NCI-H774 (cell line): Measurements from ENCODE around the gene FAM187B.
"Not testable (repeated sequence)": the region's sequence is repeated elsewhere in the genome, so short reads cannot be mapped to it uniquely, and the experiment has no call there.

ENCODE experiments used
- DNase-seq: peaks from one replicate; lab custom pipeline; 2025; lab: John Stamatoyannopoulos, UW

Gene FAM187B

DNA sequence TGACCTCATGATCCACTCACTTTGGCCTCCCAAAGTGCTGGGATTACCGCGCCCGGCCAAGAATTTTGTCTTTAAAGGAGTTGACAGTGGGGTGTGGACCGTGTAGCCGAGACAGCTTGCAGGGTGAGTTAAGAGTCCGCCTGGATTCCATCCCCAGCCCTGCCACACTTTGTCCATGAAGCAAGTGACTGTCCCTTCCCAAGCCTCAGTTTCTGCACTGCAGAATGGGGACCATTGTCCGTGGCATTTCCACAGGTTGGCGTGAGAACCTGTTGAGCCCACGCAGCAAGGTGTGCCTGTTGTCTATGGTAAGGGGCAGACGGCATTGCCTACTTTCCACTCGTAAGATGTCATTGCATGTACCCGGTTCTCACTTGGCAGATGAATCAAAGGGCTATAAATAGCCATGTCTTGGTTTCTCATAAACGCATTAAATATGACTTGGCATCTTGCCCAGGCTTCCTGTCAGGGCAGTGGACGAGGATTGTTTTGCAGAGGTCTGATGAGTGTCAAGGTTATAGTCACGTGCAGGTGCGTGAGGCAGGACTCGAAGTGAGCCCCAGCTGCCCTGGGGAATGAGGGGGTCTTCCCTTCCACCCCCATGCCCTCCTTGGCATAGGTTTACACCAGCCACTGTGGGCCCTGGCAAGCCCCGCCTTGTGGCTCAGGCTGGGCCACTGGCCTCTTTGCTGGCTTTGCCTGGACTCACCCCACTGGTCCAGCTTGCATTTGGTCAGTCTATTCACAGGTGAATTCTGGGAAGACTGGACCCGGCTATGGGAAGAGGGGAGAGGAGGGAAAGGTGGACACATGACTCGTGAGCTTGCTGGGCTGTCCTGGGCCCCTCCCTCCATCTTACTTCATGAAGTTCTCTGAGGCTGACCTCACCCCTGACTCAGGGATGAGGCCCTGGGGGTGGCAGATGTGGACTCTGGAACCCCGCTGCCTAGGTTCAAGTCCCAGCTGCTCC, 14.6 kb downstream of the FAM187B start:
- DNase-seq, result no peak

DNA sequence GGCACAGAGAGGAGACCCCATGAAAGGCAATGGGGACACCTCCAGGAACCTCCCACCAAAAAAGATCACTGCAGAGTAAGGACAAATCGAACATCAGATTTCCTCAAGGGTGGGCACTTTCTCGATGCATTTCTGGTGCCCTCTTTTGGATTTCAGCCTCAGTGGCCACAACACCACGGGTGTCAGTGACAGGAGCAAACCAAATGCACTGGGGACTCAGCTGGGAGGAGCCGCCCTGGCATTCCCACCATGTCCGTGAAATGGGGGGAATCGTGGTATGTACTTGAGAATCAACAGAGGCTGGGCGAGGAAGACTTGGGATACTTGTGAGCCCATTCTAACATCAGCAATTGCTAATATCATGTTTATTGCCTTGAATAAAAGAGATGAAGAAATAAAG, 16.3 kb downstream of the FAM187B start:
- no peak for DNase-seq

DNA sequence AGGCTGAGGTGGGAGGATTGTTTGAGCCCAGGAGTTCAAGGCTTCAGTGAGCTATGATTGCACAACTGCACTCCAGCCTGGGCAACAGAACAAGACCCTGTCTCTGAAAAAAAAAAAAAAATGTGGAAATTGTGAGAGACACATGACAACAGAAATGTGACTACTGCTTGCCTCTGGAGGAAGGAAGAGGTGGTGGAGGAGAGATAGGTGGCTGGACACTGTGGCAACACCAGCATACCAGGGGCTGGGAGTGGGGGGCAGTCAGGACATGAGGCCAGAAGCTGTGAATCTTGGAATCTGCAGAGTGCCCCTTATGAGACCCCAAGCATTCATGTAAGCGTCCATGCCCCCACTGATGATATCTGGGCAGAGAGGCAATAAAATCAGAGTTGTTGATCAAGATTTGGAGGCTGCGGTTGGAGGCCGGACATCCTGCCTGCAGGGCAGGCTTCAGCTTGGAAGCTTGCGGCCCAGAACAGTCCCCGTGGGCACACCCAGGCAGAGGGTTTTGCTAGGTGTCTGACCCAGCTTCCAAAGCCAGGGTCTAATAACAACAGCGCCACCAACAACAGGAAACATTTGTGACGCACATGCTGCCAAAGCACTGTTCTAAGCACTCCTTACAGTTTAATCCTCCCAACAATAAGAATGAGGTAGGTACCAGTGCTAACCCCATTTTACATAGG, 16.9 kb downstream of the FAM187B start:
- DNase-seq, result no peak

DNA sequence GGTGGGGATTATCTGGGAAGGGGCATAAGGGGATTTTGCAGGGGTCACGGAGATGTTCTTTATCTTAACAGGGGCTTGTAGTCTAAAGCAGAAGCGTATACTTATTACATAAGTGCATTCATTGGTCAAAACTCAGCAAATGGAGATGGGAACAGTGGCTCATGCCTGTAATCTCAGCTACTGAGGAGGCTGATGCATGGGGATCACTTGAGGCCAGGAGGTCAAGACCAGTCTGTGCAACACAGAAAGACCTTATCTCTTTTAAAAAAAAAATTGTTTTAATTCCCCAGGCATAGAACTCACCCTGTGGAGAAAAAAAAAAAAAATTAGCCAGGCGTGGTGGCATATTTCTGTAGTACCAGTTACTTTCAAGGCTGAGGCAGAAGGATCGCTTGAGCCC, 18.9 kb downstream of the FAM187B start:
- no peak for DNase-seq

DNA sequence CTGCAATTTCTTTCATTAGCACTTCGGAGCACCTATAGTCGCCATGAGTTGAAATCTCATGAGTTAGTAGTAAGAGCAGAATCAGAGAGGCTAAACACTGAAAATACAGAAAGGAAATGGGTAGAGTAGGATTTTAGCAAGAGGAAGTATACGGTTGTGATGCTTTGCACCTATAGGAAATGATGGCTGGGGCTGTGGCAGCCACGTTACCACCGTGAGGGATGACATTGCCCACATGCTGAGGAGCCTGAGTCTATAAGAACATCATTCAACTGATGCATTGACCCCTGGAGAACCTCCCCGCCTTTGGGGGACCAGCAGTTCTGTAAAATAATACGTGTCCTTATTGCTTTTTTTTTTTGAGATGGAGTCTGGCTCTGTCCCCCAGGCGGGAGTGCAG, 20.4 kb downstream of the FAM187B start:
- no peak for DNase-seq

DNA sequence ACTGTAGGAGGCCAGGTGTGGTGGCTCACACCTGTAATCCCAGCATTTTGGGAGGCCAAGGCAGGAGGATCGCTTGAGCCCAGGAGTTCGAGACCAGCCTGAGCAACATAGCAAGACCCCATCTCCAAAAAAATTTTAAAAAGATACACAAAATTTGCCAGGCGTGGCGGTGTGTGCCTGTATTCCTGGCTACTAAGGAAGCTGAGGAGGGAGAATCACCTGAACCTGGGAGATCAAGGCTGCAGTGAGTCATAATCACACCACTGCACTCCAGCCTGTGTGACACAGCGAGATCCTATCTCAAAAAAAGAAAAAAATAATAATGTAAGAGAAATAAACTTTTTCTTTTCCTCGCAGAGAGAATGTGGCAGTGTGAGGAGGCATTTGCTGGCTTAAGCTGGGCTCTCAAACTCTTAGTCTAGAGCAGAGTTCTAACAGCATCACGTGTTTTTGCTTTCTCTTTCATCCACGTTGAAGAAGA, 21.1 kb downstream of the FAM187B start:
- no peak for DNase-seq

DNA sequence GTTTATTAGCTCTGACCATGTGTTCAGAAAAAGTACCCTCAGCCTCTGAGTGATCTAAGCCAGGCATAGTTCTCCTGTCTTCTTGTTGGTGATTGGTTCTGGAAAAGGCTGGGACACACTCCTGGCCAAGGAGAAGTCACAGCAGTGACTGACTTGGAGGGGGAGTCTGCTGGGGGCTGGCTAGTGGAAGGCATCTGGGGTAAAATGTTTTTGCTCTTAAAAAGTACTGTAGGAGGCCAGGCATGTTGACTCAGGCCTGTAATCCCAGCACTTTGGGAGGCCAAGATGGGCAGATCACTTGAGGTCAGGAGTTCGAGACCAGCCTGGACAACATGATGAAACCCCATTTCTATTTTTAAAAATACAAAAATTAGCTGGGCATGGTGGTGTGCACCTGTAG, 21.7 kb downstream of the FAM187B start:
- DNase-seq, result no peak

DNA sequence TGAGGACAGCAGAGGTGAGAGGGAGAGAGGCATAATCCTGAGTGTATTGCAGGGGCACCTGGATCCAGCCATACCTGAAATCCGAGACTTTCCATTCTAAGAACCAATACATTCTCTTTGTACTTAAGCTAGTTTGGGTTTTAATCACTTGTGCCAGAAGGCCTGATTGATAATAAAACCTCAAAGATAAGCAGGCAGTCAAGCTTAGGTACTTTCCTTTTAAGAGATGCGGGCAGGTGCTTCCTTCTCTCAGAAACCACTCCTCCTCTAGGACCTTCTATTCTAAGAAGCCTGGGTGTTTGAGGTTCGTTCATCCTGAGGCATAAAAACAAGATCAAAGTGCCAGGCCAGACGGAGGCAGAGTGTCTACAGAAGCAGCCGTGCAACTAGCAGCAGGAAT, 22.2 kb downstream of the FAM187B start:
- DNase-seq, result no peak

DNA sequence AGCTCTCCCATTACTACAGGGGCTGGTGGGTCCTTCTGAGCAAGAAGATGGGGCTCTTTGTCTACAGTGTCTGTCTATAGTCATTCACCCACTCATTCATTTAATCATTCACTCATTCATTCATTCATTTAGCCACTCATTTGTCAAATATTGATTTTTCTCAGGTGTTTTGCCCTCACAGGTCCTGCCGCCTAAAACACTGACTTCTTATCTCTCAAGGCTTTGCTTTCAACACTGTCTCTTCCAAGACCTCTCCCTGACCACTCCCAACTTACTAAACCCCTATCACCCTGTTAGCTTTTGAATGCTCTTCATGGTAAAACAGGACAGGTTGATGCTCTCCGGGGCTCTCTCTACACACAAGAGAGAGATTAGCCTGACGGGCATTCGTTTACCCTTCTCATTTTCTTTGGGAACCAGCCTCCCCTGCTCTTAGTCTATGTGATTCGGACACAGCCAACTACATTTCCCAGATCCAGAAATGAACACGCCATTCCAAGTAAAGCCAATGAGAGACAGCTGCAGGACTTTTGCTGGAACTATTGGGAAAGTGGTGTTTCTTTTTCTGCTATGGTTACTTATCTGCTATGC, 22.7 kb downstream of the FAM187B start:
- DNase-seq, result no peak

DNA sequence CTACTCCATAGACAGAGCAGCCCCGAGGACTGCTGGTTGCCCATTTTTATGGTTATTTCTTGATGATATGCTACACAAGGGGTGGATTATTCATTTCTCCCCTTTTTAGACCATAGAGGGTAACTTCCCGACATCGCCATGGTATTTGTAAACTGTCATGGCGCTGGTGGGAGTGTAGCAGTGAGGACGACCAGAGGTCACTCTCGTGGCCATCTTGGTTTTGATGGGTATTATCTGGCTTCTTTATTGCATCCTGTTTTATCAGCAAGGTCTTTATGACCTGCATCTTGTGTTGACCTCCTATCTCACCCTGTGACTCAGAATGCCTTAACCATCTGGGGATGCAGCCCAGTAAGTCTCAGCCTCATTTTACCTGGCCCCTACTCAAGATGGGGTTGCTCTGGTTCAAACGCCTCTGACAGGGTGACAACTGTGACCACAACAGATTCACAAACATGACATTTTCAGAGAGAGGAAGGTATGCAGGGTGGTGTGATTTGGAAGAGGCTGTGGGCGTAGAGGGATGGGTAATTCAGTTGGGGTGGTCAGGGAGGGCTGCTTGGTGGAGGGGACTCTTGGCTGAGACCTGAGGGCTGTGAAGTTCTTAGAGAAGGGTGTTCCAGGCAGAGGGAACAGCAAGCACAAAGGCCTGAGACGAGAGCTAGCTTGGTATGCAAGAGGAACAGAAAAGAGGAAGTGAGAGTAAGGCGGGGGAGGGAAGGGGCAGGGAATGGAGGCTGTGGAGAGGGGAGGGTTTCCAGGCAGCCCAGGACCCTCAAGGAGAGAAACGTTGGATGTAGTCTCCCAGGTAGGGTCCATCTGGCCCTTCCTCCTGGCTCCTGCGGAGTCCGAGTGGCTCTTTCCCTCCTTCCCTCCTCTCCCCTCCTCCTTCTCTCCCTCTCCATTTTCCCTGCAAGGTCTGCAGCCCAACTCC, 23.5 kb downstream of the FAM187B start:
- no peak for DNase-seq

DNA sequence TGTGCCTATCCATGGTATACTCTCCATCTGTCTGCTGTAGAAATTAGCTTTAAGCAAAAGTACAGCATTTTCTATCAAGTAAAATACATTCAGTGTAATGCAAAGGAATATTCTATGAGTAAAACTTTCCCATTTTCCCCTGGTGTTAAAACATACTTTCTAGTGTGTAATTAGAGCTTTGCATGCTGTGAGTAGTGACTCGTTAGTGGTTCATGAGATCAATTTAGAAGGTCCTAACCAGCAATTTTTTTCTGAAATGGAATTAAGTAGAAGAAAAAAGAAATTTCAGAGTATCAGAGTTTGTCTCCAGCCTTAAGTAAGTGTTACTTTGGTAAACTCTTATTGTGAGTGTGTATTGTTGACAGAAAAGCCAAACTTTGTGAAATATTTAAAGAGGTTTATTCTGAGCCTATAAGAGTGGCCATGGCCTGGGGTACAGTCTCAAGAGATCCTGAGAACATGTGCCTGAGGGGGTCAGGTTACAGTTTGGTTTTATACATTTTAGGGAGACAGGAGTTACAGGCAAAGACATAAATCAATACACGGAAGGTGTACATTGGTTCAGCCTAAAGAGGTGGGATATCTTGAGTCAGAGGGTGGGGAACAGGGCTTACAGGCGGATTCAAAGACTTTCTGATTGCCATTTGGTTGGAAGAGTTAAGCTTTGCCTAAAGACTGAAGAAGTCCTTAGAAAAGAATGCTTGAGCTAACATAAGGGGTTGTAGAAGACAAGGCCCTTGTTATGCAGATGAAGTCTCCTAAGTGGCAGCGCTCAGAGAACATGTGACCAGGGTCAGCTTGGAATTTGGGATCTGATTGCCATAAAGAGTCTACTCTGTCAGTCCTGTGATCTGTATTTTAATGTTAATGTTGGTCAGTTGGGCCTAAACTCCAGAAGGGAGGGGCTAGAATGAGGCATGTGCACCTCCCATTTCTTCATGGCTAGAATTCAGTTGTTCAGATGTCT, 25.5 kb downstream of the FAM187B start:
- no peak for DNase-seq

DNA sequence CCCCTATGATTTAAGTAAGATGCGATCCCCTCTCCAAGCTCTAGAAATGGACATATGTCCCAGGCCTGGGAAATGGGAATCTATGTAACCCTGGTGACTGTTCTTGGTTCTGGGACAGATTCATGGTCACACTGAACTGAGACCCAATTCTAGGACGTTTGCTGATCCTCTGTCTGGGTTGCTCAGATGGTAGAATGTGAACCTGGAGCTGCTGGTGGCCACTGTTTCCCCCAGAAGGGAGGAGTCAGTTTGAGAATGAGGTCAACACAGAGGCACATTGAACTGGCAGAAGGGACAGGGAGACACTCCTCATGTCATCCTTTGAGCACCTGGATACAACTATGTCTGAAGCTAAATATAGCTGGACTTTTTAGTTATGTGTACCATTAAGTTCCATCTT, 29.1 kb downstream of the FAM187B start:
- no peak for DNase-seq

DNA sequence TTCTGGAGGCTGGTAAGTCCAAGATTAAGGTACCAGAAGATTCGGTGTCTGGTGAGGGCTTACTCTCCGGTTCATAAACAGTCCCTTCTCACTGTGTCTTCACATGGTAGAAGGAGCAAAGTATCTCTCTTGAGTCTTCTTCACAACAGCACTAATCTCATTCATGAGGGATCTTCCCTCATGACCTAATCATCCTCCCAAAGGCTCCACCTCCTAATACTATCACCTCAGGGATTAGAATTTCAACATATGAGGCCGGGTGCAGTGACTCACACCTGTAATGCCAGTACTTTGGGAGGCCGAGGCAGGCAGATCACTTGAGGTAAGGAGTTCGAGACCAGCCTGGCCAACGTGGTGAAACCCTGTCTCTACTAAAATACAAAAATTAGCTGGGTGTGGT, 31.7 kb downstream of the FAM187B start:
- not testable (repeated sequence) for DNase-seq

DNA sequence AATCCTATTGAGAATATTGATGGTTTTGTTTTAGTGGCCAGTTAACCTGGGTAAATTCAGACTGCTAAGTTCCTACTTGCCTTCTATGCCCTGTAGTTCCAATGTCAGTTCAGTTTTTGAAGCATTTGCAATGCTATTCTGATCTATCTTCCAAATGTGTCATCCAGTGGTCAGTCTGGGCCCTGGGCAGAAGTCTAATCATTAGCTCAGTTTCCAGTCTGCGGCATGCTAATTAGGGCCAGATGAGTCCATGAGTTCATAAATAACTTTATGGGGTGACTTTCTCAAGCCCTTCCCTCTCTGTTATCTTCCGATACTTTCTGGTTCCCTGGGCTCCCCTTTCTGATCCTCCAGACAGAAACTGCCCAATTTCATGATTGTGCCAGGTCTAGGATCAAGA, 32.7 kb downstream of the FAM187B start:
- no peak for DNase-seq

DNA sequence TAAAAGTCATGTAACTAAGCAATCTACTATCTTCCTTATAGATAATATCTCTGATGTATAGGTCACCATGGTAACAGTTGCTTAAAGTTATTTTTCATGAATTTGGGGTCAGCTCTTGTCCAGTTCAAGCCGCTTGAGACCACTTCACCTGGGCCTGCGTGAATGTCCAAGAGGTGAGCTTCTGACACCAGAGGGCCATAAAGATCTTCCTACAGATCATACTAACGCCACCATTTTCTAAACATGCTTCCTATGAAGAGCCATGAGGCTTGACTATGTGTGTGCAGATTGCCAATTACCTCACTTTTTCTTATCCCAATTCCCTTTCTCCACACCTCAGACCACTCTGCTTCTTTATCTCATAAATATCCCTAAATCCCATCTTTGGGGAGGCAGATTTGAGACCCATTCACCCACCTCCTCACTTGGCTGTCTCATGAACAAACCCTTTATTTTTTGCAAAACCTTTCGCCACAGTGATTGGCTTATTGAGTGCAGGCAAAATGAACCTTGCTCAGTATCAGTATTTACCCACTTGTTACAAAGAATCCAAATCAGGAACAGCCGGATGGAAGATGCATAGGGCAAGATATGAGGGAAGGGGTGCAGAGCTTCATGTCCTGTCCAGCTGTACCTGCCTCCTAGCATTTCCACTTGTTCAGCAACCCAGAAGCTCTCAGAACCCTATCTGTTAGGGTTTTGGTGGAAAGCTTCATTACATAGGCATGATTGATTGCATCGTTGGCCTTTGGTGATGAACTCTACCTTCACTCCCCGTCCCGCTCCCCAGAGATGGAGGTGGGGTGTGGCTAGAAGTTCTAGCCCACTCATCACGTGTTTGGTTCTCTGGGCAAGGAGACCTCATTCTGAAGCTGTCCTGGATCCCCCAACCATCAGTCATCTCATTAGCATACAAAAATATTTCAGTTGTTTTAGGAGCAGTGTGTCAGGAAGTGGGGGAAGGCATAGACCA, 34.2 kb downstream of the FAM187B start:
- no peak for DNase-seq

DNA sequence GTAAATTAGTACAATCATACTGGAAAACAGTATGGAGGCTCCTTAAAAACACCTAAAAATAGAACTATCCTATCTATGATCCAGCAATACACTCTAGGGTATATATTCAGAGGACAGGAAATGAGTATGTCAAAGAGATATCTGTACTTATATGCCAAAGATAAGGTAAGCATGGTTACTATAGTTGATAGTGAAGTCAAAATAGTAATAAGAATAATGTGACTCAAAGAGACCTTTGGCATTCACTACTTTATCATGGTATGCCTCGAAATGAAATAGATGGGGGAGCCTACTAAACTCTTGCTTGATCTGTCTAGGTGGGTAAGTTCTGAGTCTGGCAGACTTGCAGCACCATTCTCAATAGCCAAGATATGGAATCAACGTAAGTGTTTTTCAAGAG, 43.7 kb downstream of the FAM187B start:
- DNase-seq, result no peak

DNA sequence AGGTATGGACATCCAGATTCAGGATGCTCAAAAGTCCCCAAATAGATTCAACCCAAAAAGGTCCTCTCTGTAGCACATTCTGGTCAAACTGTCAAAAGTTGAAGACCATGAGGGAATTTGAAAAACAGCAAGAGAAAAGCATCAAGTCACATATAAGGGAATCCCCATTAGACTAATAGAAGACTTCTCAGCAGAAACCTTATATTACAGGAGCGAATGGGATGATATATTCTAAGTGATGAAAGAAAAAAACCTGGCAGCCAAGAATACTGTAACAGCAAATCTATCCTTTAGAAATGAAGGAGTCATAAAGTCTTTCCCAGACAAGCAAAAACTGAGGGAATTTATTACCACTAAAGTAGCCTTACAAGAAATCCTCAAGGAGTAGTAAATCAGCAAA, 44.3 kb downstream of the FAM187B start:
- no peak for DNase-seq

DNA sequence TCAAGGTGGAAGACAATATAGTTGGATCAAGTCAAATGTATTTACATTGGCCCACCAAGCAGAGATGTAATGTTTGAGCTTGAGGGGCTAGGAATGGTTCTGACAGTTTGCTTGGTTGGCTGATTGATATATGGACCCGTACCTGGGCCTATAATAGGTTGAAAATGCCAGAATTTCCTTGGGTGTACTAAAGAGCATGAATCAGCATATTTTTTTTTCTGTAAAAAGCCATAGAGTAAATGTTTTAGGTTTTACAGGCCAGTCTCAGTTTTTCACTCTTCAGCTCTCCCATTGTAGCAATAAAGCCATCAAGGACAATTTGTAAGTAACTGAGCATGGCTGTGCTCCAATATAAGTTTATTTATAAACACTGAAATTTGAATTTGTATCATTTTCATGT, 47.2 kb downstream of the FAM187B start:
- DNase-seq, result no peak

DNA sequence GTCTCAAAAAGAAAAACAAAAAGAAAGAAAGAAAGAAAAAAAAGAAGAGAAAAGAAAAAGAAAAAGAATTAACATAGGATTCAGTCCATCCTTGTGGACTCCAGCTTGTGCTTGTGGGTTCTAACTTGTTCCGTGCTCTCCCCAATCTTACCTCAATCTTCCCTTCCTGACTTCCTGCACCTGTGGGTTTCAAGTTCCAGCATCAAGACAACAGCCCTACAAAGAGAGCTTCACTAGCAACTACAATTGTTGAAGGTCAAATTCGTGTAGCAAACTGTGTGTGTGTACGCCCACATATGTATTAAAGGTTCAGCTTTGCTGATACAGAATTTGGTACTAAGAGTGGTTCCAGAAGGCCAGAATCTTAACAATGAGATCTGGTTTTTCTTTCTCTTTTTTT, 48.7 kb downstream of the FAM187B start:
- DNase-seq, result no peak
